ENCODE data around the gene SNX7.

GRCh38 chr1:98704474-98704873 is 43.0 kb downstream of the SNX7 start:
- TF ChIP-seq CTCF (IDR thresholded peaks at IDR 0.05 in 4 of 5, conservative IDR thresholded peaks at IDR 0.05 in 1 of 5), result no peak
- no peak for TF ChIP-seq POLR2A (IDR thresholded peaks at IDR 0.05)
